ENCODE results near the gene ADAM15.

Gene ADAM15

DNA sequence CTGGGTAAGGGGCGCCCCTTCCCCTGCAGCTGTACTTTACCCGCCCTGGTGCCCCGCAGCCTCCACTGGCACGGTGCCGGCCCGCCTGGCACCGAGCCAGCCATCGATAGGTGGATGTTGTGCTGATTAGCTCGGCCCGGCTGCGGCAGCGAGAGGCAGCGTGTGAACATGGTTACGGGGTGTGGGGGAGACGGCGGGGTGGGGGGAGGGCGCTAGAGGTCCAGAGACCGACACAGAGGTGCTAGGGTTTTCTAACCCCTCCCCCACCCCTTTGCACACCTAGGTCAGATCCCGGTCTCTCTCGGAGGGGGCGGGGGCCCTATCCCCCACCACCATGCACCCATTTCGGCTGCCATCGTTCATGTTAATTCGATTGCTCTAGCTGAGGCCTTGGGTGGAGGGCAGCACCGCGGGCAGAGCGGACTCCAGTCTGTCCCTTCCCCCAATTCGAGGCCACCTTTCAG is 19.1 kb downstream of the ADAM15 start:
- no peak for DNase-seq (ENCODE audit: low read depth in 2 of 3, low spot score in 1 of 3)

DNA sequence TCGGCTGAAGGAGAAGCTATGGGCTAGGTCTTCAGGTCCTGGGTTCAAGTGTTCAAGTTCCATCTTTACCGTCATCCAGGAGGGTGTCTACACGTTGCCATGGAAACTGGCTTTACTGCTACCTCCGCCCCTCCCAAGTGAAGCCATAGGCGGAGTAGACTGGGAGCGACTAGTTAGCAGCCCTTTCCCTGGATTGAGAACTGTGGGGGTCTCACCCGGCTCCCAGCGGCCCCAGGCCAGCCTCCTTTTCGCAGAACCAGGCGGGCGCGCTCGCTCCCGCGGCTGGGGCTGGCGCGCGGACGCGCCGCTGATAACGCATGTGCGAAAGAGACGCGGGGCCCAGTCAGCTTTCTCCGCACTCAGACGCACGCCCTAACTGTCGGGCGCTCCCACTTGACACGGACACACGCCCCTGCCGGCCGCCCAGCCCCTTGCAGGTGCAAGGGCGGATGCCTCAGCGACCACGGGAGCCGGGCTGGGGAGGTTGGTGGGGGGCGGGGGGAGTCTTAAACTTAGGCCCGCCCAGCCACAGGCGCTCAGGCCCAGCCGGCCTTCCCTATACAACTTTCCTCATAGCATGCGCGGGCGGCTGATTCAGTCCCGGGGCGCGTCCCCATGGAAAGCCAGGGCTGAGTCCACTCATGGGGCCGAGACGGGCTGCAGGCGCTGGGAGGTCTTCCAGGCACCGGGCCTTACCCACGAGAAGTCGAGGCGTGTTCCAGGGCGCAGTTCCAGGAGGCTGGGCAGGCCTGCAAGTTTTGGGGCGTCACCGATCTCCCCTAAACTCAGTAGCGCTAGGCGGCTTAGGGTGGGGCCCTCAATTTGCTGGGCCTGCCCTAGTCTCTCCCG is 19.8 kb downstream of the ADAM15 start:
- DNase-seq (ENCODE audit: low read depth in 2 of 3, low spot score in 1 of 3): peak in 2 of 3 donors; percentile 69 to 72

DNA sequence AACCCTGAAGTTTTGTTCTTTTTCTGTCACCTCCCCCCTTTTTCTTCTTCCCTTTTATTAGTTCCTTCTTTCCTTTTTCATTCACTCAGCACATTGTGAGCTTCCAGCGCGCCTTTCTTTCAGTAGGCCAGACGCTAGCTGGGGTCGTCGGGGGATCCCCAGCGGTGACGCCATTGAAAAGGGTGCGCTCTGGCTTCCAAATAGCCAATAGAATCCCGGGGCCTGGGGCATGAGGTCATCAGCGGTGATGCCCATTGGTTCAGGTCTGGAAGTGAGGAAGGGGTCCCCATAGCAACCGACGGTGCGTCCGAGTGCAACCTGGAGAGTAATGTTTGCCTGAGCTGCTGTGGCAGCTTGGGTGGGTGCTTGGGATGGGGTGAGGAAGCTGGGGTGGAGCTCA is 20.6 kb downstream of the ADAM15 start:
- DNase-seq (ENCODE audit: low read depth in 2 of 3, low spot score in 1 of 3): no peak

DNA sequence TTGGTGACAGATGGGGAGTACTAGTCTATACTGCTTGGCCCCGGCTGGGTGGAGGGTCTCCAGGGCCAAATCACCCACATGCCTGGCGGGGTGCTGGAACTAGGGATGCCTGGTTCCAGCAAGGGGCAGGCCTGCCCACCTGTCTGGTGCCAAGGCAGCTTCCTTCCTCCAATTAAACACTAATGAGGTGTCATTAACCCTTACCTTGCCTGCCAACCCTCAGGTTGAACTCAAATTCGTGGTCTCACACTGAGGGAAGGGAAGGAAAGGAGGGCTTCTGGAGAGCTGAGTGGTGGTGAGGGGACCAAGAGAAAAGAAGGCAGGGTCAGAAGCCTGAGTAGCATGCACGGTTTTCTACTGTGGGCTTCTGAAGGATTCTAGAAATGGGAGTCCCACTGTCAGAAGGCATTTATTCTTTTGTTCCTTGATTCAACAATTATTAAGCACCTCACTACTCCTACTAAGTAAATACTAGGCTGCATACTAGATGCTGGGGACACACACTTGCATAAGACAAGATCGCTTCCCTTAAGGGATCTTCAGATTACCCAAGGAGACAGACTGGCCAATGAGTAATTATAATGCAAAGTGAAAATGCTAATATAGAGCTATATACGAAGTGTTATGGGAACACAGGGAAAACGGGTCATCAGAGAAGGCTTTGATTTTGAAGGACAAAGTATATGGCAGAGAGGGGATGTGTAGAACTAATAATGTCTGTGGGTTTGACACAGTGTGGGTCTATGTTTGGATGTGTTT is 21.6 kb downstream of the ADAM15 start:
- no peak for DNase-seq (ENCODE audit: low read depth in 2 of 3, low spot score in 1 of 3)

DNA sequence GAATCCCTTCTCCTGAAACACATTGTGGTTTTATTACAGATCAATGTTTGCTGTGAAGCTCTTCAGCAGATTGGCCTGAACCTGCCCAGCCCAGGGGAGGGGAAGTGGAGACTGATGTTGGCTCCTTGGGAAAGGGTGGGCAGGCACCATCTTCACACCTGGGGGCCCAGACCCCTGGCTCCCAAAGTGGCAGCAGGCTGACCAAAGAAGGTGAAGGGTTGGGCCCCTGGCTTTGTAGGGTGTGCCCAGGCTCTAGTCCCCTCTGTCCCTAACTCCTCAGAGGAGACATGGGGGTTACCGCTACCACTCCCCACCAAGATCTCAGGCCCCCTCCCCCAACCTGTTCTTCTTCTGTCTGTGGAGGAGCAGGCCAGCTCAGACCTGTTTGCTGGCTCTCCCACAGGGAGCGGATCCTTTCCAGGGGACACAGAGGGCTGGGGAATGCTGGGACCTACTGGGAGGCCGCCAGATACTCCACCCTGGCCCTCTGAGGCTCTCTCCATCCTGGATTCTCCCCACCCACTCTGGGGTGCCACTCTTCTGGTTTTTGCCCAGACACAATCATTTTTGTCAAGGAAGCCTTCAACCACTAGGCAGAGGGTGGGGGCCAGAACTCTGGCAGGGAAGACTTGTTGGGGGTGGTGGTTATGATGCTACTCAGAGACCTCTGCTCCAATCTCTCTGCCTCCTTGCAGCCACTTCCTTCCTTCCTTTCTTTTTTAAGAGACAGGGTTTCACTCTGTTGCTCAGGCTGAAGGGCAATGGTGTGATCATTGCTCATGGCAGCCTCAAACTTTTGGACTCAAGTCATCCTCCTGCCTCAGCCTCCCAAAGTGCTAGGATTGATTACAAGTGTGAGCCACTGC is 22.5 kb downstream of the ADAM15 start:
- DNase-seq (ENCODE audit: low read depth in 2 of 3, low spot score in 1 of 3): no peak

DNA sequence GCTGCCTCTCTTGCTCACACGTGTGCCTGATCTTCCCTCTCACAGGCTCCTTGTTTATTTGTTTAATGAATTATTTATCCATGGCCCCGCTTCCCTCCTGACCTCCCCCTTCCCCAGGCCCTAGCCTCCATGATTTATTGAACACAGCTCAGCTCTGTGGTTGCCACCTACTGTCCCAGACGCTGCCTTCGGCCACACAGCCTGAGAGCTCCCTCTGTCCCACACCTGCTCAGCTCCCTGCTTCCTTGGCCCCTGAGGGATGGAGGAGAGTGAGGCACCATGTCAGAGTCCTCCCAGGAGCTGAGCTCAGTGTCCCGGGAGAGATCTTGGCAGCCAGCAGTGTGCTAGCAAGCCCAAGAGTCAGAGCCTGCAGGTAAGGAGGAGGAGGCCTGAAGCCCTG is 24.4 kb downstream of the ADAM15 start:
- DNase-seq (ENCODE audit: low read depth in 2 of 3, low spot score in 1 of 3): no peak

DNA sequence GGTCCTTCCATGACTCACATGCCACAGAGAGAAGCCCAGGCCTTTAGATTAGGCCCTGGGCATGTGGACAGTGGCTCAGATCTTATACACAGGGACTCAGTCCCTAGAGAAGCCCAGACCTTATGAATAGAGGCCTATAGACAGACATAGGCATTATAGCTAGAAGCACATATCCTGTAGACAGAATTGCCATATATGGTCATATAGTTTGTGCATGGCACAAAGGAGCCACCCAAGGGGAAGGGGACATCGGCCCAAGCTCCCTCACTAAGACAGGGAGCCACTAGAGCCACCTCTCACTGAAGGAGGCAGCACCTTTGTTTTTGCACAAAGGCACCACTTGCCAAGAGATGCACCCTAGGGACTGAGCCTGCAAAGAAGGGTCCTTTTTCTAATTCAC is 25.3 kb downstream of the ADAM15 start:
- DNase-seq (ENCODE audit: low read depth in 2 of 3, low spot score in 1 of 3): no peak

DNA sequence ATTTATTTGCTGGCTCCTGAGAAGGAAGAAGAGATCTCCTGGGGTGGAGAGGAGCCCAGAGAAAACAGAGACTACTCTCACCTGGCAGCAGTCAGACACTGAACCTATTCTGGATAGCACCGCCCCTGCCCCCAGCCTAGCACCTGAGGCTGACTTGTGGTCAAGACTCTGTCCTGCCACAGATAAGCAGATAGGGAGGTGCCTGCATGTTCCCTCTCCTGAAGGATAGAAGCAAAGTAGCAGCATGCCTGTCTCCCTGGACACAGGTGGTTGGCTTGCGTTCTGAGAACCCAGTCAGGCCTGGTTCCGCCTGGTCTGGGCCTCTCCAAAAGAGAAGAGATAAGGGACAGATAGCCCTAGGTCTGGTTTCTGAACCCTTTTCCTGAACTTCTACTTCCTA is 26.2 kb downstream of the ADAM15 start:
- DNase-seq (ENCODE audit: low read depth in 2 of 3, low spot score in 1 of 3): no peak

DNA sequence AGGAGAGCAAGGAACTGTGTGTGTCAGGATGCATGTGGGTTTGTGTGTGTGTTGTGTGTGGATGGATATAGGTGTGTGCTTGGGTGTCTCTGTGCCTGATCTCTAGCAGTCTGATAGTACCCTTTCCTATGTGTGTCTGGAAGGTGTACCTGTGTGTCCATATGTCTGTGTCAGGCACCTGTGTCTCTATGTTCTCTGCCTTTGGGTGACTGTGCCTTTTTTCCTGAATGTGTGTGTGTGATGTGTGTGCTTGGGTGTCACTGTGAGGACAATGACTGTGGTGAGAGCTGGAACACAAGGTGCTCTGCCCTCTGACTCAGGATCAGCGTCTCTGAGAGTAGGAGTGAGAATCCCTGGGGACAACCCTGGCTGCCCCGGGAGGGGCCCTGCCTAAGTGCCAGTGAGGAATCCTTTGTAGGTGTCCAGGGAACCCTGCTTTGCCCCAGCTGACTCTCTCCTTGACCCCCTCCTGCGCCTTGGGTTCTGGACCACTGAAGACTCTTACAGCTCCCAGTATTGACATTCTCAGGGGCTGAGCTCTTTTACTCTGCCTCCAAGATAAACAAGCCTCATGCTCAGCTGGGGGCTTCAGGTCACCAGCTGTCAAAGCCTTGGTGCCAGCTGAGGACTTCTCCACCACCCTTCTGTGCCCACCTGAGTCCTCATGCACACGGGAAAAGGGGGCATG is 26.8 kb downstream of the ADAM15 start:
- no peak for DNase-seq (ENCODE audit: low read depth in 2 of 3, low spot score in 1 of 3)

DNA sequence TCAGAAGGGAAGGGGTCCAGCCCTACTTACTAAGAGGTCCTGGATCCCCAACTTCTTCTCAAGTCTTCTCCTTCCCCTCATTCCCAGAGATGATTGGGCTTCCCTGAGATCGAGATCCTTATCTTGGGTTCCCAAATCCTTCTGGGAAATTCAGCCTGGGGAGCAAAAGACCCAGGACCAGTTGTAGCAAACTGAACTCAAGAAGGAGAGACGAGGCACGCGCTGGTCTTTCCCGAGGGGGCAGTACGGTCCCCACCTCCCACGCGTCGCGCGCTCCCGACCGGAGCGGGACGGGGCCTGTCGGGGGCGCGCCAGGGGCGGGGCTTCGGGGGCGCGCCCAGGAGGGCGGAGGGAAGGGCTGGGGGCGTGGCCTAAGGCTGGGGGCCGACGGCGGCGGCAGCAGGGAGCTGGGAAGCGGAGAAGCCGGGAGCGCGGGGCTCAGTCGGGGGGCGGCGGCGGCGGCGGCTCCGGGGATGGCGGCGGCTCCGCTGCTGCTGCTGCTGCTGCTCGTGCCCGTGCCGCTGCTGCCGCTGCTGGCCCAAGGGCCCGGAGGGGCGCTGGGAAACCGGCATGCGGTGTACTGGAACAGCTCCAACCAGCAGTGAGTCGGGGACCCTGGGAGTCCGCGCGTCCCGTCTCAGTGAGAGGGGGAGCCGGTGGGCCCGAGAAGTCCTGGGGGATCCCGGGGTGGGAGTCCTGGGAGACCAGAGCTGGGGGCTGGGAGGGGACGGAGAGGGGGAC is 27.5 kb downstream of the ADAM15 start, which contains the start of gene EFNA3:
EFNA3 (plus strand) TSS at position 369 of the 741 bp plus-strand sequence; CDS start at position 474, 105 bp downstream.
- peak in 1 of 3 donors; percentile 40 for DNase-seq (ENCODE audit: low read depth in 2 of 3, low spot score in 1 of 3)

DNA sequence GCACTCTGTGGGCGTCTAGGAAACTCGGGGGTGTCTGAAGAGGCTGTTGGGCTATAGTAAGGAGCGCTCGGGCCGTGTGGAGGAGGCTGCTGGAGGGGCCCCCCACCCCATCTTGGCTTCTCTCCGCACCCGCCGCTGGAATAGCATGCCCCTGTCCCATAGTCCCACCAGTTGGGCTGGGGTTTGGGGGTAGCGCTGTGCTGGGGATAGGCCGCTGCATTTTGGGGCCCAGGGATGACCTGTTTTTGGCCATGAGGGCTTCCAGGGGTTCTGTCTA is 28.0 kb downstream of the ADAM15 start:
- DNase-seq (ENCODE audit: low read depth in 2 of 3, low spot score in 1 of 3): no peak

DNA sequence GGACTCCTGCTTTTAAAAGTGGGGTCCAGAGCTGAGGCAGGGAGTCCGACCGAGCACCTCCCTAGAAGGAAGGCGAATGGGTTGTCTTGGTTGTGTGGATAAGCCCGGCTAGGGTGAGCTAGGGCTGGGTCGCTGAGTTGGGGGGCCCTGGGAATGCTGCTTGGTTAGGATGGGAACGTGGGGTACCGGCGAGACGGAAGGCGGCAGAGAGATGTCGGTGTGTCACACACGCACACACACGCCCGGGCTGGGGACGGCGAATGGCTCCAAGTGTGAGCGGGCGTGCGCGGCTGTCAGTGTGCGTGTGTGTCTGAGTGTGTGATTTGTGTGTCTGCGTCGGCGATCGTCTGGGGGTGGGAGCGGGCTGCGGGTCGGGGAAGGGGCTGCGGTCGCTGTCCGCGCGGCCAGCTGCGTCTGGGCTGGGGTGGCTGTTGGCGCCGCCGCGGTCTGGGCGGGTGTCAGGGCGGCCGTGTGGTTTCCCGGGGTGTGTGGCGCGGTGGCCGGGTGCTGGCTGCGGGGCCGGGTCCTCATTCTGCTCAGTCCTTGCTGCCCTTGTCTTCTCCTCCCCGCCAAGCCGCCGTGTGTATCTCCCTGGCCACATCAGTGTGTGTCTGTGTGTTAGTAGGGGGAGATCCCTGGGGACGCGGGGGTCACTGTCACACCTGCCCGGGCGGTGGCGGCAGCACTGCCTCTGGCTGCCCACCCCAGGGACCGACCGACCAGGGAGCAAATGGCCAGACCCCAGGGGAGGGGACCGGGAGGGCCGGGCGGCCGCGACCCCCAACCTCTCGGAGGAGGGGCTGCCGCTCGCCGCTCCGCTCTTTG is 28.6 kb downstream of the ADAM15 start:
- DNase-seq (ENCODE audit: low read depth in 2 of 3, low spot score in 1 of 3): no peak

DNA sequence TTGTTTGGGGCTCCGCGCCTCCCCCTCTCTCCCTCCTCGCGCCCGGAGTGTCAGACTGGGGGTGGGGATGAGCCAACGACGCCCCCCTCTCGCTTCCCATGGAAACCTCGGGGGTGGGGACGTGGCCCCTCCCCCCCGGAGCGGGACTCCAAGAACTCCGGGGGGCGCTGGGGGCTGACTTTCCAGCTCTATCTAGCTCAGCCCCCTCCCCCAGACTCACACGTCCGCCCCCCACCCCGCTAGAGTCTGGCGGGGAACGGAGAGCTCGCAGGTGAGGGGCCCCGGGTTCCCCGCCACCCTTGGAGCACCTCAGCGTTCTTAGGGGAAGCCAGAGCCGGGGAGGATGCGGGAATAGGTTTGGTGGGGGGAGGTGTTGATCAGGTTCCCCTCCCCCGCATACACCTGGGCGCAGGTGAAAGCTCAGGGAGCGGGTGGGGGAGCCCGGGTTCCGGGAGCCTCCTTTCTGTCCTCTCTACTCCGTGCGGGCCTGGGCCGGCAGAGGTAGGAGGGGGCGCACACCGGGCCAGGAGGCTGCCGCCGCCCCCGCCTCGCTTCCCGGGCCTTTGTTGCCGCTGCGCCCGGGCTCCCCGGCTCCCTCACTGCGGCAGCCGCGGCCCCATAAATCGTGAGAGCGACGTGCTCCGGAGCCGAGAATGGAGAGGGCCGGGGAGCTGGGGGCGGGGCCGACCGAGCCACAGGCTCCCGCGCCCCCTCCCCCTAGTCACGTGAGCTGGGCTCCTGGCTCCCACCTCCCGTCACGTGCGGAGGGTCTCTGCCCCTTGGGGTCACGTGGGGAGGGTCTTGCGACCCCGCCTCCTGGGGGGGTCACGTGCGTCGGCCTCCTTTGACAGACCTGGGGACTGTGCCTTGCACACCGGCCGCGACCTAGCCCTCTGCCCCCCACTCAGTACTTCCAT is 29.5 kb downstream of the ADAM15 start:
- no peak for DNase-seq (ENCODE audit: low read depth in 2 of 3, low spot score in 1 of 3)

DNA sequence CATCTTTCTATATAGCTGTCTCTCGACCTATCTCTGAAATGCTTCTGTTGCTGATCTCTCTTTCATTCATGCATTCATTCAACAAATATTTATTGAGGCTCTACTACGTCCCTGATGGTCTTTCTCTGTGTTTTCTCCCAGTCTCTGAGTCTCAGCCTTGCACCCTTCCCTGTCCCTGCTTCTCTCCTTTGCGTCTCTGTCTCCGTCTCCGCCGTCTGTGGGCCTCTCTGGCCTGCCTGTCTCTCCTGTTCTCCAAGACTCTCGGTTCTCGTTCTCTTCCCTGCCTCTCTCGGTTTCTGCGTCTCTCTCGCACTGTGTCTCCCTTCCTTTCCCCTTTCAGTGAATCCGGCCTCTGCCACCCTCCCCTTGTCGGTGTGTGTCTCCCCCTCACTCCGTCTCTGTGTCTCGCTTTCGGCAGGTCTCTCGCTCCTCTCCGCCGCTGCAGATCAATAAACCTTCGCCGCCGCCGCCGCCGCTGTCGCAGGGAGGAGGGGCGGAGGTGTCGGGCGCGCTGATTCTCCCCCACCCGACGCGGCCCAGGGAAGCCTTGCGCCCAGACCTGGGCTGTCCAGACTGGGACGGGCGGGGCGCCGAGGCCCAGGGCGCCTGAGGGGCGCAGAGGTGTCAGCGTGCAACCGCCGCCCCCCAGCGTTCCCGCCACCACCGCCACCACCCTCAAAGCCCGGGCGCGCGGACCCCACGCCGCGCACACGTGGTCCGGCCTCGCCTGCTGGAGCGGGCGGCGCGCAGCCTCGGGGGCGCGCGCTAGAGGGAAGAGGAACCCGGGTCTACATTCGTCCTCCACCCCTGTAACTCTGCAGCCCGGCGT is 30.6 kb downstream of the ADAM15 start:
- DNase-seq (ENCODE audit: low read depth in 2 of 3, low spot score in 1 of 3): no peak

DNA sequence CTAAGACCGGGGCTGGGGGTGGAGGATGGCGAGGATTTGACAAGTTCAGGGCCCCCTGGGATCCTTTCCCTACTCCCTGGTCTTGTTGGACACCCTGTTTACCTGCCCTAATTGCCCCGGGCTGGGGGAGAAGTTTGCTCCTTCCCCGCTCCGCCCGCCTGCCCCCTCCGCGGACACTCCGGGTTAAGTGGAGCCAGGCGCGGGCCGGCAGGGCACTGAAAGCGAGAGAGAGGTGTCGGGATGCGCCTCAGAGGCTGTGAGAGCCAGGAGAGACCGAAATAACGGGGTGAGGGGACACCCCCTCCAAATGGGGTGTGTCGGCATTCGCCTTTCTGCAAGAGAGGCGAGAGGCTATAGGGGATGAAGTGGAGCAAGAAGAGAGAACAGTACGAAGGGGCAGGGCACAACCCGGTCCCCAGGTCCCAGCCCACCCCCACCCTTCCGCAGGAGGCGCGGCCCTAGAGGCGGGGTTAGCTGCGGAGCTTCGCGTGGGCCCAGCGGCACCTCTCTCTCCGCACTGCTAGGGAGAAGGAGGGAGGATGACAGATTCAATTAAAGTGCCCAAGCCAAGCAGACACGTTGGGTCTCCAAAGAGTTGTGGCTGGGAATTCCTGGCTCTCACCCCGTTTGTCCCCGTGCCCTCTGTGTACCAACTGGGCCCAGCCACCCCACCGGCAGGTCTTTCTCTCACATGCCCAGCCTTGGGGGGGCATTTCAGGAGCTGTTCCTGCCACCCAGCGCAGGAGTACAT is 31.4 kb downstream of the ADAM15 start:
- no peak for DNase-seq (ENCODE audit: low read depth in 2 of 3, low spot score in 1 of 3)

DNA sequence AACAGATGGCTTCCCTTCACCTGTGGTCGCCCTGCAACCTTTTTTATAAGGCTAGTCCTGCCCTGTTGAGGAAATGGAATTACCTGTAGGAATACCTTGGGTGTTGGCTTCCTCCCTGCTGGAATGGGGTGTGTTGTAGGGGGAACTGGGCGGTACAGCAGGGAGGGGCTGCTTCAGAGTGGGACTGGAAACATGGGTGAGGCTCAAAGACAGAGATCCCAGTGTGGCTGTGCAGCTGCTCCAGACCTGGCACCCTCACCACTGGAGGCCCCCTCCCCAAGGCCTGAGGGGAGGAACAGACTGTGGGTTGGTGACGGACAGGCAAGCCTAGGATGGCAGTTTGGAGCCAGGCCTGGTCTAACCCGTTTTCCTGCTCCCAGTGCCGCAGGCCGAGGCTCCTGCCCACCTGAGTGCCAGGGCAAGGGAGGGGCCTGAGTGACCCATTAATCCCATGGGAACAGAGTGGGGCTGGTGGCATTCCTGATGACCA is 32.0 kb downstream of the ADAM15 start:
- no peak for DNase-seq (ENCODE audit: low read depth in 2 of 3, low spot score in 1 of 3)

Measured in stimulated activated CD4-positive, alpha-beta T cell treated with anti-CD3 and anti-CD28 coated beads, Interleukin-12 subunit alpha, Interleukin-12 subunit beta, amount 100 ng/mL, for 48 hours (primary cell).